Stimulated activated naive CD8-positive, alpha-beta T cell treated with anti-CD3 and anti-CD28 coated beads, Interleukin-15, Interleukin-2, amounts not matched to agents 100 ng/mL and 50 ng/mL, for 24 hours (primary cell): Measurements from ENCODE around the gene KAT7.
"Not testable (repeated sequence)": the region's sequence is repeated elsewhere in the genome, so short reads cannot be mapped to it uniquely, and the experiment has no call there.

Experiments used
- H3K27ac Mint-ChIP-seq: one replicate; pipeline ENCODE4 v1.8.0; 2021; ENCODE audit warnings: mild to moderate bottlenecking, mixed read lengths
- H3K27me3 Mint-ChIP-seq: one replicate; pipeline ENCODE4 v1.8.0; 2021; ENCODE audit warnings: mixed read lengths
- H3K36me3 Mint-ChIP-seq: one replicate; pipeline ENCODE4 v1.8.0; 2021; ENCODE audit warnings: low read depth, mixed read lengths
- H3K4me1 Mint-ChIP-seq: one replicate; pipeline ENCODE4 v1.8.0; 2021; ENCODE audit warnings: low read depth, mixed read lengths
- H3K4me3 Mint-ChIP-seq: one replicate; pipeline ENCODE4 v1.8.0; 2021; ENCODE audit warnings: mild to moderate bottlenecking, mixed read lengths
- H3K9me3 Mint-ChIP-seq: one replicate; pipeline ENCODE4 v1.8.0; 2021; ENCODE audit warnings: mixed read lengths

KAT7 gene

GRCh38 chr17:49815761-49816281, 27.3 kb downstream of the KAT7 start:
- no peak overlapping the region for H3K4me3 Mint-ChIP-seq
- peaks cover 69% of the 10 kb centered on the region for H3K36me3 Mint-ChIP-seq
- peaks cover 59% of the 10 kb centered on the region for H3K4me1 Mint-ChIP-seq

GRCh38 chr17:49817993-49818392, 29.5 kb downstream of the KAT7 start:
- H3K9me3 Mint-ChIP-seq: no peaks in the 10 kb centered on the region
- no peak overlapping the region for H3K4me3 Mint-ChIP-seq
- no peaks in the 10 kb centered on the region for H3K27me3 Mint-ChIP-seq
- peaks cover 77% of the 10 kb centered on the region for H3K36me3 Mint-ChIP-seq
- H3K4me1 Mint-ChIP-seq: peaks cover 70% of the 10 kb centered on the region
- H3K27ac Mint-ChIP-seq: peak overlapping the region; percentile 50

More at GRCh38 chr17:49815761-49816281, 27.3 kb downstream of the KAT7 start:
- Mint-ChIP-seq H3K27ac (no peak overlapping the region), H3K27me3 (no peaks in the 10 kb centered on the region), H3K9me3 (no peaks in the 10 kb centered on the region)

DNA sequence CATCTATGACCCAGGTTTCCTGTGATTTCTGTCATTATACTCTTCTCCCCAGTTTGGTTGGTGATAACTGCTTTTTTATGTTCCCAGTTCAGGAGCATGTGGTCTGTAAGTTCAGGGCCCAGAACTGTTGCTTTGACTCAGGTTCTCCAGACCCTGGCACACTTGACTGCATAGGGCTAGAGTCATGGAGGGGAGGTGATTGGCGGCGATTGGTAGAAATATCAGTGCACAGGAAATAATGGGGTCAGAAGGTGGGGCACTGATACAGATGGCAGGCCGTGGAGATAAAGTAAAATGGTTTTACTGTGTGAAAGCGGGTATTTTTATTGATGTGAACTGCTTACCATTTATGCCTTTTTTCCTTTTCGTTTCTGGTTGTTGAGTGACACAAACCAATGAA, 30.7 kb downstream of the KAT7 start:
- peaks cover 77% of the 10 kb centered on the region for H3K36me3 Mint-ChIP-seq

GRCh38 chr17:49819651-49820050, 31.2 kb downstream of the KAT7 start:
- no peak overlapping the region for H3K4me3 Mint-ChIP-seq
- H3K27ac Mint-ChIP-seq: no peak overlapping the region
- peaks cover 66% of the 10 kb centered on the region for H3K4me1 Mint-ChIP-seq
- H3K27me3 Mint-ChIP-seq: no peaks in the 10 kb centered on the region
- H3K9me3 Mint-ChIP-seq: no peaks in the 10 kb centered on the region
- H3K36me3 Mint-ChIP-seq: peaks cover 72% of the 10 kb centered on the region

More for the DNA sequence above, 30.7 kb downstream of the KAT7 start:
- Mint-ChIP-seq H3K4me1 (peaks cover 70% of the 10 kb centered on the region), H3K9me3 (no peaks in the 10 kb centered on the region), H3K27me3 (no peaks in the 10 kb centered on the region), H3K27ac (peak overlapping the region; percentile 84), H3K4me3 (peak overlapping the region; percentile 11)

DNA sequence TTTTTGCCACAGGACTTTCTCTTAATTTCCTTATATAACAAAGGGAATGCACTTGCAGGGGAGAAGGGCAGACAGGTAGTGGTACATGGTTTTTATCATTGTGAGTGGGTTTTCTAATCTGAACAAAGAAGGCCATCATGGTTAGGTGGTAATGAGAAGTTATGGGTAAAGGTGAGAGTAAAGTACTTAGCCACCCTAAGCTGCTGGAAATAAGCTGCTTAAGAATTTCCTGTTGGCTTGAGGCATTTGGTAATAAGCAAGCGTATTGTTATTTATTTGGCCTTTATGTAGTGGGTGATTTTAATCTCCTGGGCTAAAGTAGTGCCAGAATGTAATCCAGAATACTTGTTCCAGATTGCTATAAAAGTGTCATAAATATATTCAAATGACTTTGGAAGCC, 32.3 kb downstream of the KAT7 start:
- H3K4me1 Mint-ChIP-seq: peaks cover 58% of the 10 kb centered on the region

DNA sequence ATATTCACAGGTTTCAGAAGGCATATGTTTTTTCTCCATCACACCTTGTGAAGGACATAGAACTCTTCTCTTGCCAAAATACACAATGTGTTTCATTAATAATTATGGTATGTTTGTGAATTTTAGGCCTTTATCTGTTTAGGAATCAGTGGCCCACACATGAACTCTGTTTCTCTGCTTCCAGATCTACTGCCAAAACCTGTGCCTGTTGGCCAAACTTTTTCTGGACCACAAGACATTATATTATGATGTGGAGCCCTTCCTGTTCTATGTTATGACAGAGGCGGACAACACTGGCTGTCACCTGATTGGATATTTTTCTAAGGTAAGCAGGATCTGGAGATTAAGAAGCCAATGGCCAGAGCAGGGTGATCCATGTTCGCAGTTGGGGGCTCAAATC, 33.0 kb downstream of the KAT7 start:
- Mint-ChIP-seq H3K9me3 (no peaks in the 10 kb centered on the region), H3K36me3 (peaks cover 84% of the 10 kb centered on the region), H3K4me3 (no peak overlapping the region), H3K4me1 (peaks cover 52% of the 10 kb centered on the region), H3K27me3 (no peaks in the 10 kb centered on the region), H3K27ac (no peak overlapping the region)

More for the DNA sequence above, 32.3 kb downstream of the KAT7 start:
- no peaks in the 10 kb centered on the region for H3K27me3 Mint-ChIP-seq
- H3K36me3 Mint-ChIP-seq: peaks cover 78% of the 10 kb centered on the region
- peak overlapping the region; percentile 32 for H3K27ac Mint-ChIP-seq
- no peaks in the 10 kb centered on the region for H3K9me3 Mint-ChIP-seq
- no peak overlapping the region for H3K4me3 Mint-ChIP-seq

- peaks cover 80% of the 10 kb centered on the region for H3K36me3 Mint-ChIP-seq
- peaks cover 48% of the 10 kb centered on the region for H3K4me1 Mint-ChIP-seq
- H3K4me3 Mint-ChIP-seq: no peak overlapping the region
- H3K27ac Mint-ChIP-seq: no peak overlapping the region
- no peaks in the 10 kb centered on the region for H3K9me3 Mint-ChIP-seq
- no peaks in the 10 kb centered on the region for H3K27me3 Mint-ChIP-seq
These were observed 33.4 kb downstream of the KAT7 start for GRCh38 chr17:49821916-49822315.

DNA sequence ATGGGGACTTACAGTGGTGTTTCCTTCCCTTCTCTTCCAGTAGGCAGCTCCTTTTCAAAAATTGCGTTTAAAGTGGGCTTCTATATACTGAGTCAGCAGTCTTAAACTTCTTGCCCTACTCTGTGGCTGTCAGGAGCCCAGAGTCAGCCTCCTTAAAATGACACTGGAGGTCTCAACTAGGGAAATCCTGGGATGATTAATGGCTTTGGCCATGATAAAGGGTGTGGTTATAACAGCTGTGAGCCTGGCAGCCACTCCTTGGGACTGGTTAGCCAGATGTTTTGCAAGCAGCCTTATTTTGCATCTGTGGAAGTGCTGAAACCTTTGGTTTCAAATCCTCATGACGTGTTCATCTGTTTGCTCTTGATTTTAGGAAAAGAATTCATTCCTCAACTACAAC, 34.3 kb downstream of the KAT7 start:
- no peak overlapping the region for H3K4me3 Mint-ChIP-seq
- H3K27ac Mint-ChIP-seq: no peak overlapping the region
- peaks cover 82% of the 10 kb centered on the region for H3K36me3 Mint-ChIP-seq

DNA sequence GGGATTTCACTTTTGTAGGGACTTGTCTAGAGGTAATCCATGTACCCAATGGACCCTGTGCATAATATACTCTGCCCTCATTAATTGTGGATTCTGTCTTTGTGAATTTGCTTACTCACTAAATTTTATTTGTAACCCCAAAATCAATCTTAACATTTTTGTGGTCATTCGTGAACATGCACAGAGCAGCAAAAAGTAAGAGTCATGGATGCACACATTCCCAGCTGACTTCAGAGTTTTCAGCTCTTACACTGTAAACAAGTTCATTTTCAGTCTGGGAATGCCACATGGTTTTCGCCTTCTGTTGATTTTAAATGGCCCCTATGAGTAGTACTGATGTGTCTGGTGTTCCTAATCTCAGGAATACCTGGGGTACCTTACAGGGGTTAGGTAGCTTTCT, 35.1 kb downstream of the KAT7 start:
- Mint-ChIP-seq H3K27me3 (no peaks in the 10 kb centered on the region), H3K4me1 (peaks cover 31% of the 10 kb centered on the region), H3K27ac (no peak overlapping the region), H3K36me3 (peaks cover 81% of the 10 kb centered on the region), H3K9me3 (no peaks in the 10 kb centered on the region), H3K4me3 (no peak overlapping the region)

More for the DNA sequence above, 34.3 kb downstream of the KAT7 start:
- H3K9me3 Mint-ChIP-seq: no peaks in the 10 kb centered on the region
- H3K27me3 Mint-ChIP-seq: no peaks in the 10 kb centered on the region
- H3K4me1 Mint-ChIP-seq: peaks cover 39% of the 10 kb centered on the region

DNA sequence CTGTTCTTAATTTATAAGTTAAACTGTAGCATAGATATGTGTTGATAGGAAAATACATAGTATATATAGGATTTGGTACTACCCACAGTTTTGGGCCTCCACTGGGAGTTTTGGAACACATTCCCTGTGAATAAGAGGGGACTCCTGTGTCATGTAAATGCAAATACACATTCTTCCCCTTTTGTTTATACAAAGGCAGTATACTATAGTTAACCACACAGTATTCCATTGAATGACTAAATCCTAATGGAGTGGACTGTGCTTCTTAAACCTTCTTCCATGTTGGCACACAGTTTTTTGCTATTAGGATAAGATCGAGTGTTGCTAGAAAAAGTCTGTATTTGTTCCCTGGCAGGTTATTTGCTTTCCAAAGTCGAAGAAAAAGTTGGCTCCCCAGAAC, 37.2 kb downstream of the KAT7 start:
- H3K27ac Mint-ChIP-seq: no peak overlapping the region
- no peaks in the 10 kb centered on the region for H3K27me3 Mint-ChIP-seq
- H3K9me3 Mint-ChIP-seq: no peaks in the 10 kb centered on the region
- H3K36me3 Mint-ChIP-seq: peaks cover 78% of the 10 kb centered on the region
- peaks cover 13% of the 10 kb centered on the region for H3K4me1 Mint-ChIP-seq
- no peak overlapping the region for H3K4me3 Mint-ChIP-seq

DNA sequence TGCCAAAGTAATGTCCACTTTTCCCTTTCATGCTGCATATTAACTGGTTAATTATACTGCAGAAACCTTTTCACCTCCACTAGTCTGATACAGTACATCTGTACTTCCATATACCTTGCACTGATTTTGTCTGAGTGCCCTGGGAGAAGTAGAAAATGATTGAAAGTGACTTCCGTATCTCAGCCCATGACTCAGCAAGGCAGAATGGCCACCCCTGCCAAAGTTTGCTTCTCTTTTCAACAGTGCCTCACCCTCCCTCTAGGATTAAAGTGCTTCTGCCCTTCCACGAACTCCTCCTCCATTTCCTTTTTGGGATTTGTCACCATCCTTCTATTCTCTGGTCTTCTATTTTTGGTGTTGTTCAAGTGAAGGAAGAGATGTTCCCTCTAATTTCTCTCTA, 39.8 kb downstream of the KAT7 start:
- Mint-ChIP-seq H3K27ac (peak overlapping the region; percentile 22), H3K36me3 (peaks cover 70% of the 10 kb centered on the region)
- H3K4me3 Mint-ChIP-seq, H3K9me3 Mint-ChIP-seq, H3K4me1 Mint-ChIP-seq, H3K27me3 Mint-ChIP-seq: not testable (repeated sequence)

DNA sequence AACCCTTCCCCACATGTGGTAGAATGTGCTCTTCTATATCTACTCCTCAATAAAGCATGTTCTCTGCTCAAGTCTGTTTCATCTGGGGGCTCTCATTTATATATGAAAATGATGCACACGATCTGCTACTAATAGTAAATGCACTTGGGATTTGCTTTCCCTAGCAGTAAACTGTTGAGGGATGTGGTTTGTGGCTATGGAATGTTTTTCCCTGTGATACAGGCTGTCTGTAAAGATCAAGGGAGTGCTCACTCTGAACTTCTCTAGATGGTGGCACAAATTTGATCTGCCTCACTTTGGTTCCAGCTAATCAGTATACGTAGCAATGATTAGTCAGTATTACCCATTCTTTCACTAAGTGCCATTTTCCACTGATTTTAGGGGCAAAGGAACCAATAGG, 40.5 kb downstream of the KAT7 start:
- Mint-ChIP-seq H3K27me3 (no peaks in the 10 kb centered on the region), H3K4me3 (no peak overlapping the region), H3K4me1 (peaks cover 3% of the 10 kb centered on the region), H3K9me3 (no peaks in the 10 kb centered on the region), H3K27ac (no peak overlapping the region), H3K36me3 (peaks cover 72% of the 10 kb centered on the region)

DNA sequence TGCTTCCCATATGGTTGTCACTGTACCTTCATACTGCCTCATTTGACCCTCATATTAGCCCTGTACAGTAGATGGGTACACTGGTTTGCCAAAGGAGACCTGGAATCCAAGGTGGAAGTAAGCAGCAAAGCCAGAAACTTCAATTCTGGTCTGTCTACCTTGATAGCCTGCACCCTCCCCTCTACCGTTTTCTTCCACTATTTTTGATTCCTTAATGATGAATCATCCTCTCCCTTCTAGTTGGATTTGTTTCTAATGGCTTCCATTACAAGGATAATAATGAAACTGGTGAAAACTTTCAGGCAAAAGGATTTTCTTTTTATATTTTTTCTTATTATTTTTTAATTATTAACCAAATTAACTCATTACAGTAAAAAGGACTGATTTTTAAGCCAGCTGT, 42.1 kb downstream of the KAT7 start:
- H3K4me1 Mint-ChIP-seq: peaks cover 3% of the 10 kb centered on the region
- H3K4me3 Mint-ChIP-seq: no peak overlapping the region
- no peaks in the 10 kb centered on the region for H3K27me3 Mint-ChIP-seq
- H3K9me3 Mint-ChIP-seq: no peaks in the 10 kb centered on the region
- H3K36me3 Mint-ChIP-seq: peaks cover 68% of the 10 kb centered on the region
- peak overlapping the region; percentile 36 for H3K27ac Mint-ChIP-seq

GRCh38 chr17:49832840-49833599, 44.5 kb downstream of the KAT7 start:
- Mint-ChIP-seq H3K9me3 (no peaks in the 10 kb centered on the region), H3K27ac (no peak overlapping the region), H3K36me3 (peaks cover 55% of the 10 kb centered on the region), H3K4me1 (peaks cover 3% of the 10 kb centered on the region), H3K27me3 (no peaks in the 10 kb centered on the region), H3K4me3 (no peak overlapping the region)

GRCh38 chr17:49834118-49834743, 45.8 kb downstream of the KAT7 start:
- Mint-ChIP-seq H3K9me3 (no peaks in the 10 kb centered on the region), H3K4me1 (peaks cover 3% of the 10 kb centered on the region), H3K27me3 (no peaks in the 10 kb centered on the region), H3K36me3 (peaks cover 44% of the 10 kb centered on the region), H3K27ac (no peak overlapping the region), H3K4me3 (no peak overlapping the region)
